GM13977 (cell line): ENCODE measurements around the gene SULT1A2.

Source experiments
- DNase-seq: peaks from one replicate; pipeline ENCODE4 v3.0.0; 2012; ENCODE audit warnings: low spot score
- in situ Hi-C: fragments of 300-500 bp; cut with MboI; formaldehyde crosslinking; loops from one replicate; pipeline ENCODE4 v1.12.0; 2022; ENCODE audit warnings: low sequenced_read_pairs, low pct_unique_long_range_greater_than_20kb, mixed read lengths, inconsistent platforms; ENCODE audit not compliant: unreplicated experiment
- TF ChIP-seq, protein P1 (sequence below): IDR thresholded peaks from 2 replicates; pipeline ENCODE4 v1.5.1; 2012; ENCODE audit warnings: mild to moderate bottlenecking, control low read depth; ENCODE audit not compliant: insufficient read depth; ENCODE audit errors: extremely low read depth, missing control alignments

The SULT1A2 gene

GRCh38 chr16:28563218-28563617, 33.6 kb downstream of the SULT1A2 start:
- in situ Hi-C loops, result no loop called here
- DNase-seq, result no peak
- TF ChIP-seq, protein P1, sequence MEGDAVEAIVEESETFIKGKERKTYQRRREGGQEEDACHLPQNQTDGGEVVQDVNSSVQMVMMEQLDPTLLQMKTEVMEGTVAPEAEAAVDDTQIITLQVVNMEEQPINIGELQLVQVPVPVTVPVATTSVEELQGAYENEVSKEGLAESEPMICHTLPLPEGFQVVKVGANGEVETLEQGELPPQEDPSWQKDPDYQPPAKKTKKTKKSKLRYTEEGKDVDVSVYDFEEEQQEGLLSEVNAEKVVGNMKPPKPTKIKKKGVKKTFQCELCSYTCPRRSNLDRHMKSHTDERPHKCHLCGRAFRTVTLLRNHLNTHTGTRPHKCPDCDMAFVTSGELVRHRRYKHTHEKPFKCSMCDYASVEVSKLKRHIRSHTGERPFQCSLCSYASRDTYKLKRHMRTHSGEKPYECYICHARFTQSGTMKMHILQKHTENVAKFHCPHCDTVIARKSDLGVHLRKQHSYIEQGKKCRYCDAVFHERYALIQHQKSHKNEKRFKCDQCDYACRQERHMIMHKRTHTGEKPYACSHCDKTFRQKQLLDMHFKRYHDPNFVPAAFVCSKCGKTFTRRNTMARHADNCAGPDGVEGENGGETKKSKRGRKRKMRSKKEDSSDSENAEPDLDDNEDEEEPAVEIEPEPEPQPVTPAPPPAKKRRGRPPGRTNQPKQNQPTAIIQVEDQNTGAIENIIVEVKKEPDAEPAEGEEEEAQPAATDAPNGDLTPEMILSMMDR, result no peak

DNA sequence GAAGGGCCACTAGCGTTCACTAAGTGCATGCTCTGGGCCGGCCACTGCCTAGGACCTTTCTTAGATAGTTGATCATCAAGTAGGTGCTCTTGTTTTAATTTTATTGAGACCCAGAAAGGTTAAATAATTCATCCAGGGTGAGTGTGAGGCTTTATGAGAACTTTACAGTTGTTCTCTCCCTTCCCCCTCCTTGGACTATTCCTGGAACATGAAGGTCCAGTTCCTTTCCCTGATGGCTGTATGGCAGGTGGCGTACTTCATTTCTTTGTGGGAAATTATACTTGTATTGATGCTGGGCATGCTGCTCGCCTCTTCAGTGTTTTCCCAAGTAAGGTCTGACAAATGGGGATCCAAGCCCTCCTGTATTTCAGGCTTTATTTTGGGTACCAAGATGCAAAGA, 34.7 kb downstream of the SULT1A2 start:
- DNase-seq, result no peak
- in situ Hi-C loops, result no loop called here
- TF ChIP-seq, protein P1, result no peak

DNA sequence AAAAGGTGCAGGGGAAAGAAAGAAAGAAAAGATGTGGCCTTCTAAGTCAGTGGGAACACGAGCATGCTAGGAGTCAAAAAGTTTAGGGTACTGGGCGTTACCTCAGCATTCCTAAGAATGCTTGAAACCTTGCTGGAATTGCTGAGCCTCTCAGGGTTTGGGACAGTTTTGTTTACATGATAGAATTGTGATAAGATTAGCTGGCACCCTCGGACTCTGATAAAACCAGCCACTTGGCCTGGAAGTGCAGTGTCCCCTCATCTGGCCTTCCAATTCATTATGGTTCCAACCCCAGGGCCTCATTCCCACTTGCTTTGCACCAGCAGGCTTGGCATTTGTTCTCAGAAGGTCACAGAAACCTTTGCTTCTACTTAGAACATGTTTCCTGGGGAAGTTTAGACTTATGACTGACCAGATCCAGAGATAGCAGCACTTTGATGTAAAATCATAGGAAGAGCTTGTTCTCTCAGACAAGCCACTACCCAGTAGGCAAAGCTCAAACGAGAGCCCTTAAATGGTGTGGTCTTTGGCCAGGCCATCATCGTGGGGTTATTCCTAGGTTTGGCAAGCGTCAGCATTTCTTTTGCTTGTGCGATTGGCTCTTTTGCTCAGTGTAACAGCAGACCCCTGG, 35.2 kb downstream of the SULT1A2 start:
- no peak for DNase-seq
- TF ChIP-seq, protein P1, result no peak
- in situ Hi-C loops, result no loop called here

- in situ Hi-C loops, result no loop called here
- TF ChIP-seq, protein P1, result no peak
- no peak for DNase-seq
Measured at GRCh38 chr16:28558456-28558855, 38.4 kb downstream of the SULT1A2 start.

DNA sequence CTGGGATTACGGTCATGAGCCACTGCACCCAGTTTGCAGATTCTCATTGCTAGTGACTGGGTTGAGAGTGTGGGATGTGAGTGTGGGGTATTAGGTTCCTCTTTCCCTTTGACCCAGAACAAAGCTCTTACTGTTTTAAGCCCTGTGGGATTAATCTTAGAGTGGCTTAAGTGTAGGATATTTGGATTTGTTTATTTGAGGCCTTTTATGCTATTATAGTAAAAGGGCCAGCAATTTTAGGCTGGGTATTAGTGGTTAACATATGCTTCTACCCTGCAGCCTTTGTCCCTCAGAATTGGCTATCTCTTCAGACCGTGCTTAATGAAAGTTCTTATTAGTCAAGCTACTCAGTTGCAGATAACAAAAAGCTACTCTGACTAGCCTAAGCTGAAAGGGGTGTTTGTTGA, 39.9 kb downstream of the SULT1A2 start:
- in situ Hi-C loops, result no loop called here
- no peak for DNase-seq
- TF ChIP-seq, protein P1, result no peak

DNA sequence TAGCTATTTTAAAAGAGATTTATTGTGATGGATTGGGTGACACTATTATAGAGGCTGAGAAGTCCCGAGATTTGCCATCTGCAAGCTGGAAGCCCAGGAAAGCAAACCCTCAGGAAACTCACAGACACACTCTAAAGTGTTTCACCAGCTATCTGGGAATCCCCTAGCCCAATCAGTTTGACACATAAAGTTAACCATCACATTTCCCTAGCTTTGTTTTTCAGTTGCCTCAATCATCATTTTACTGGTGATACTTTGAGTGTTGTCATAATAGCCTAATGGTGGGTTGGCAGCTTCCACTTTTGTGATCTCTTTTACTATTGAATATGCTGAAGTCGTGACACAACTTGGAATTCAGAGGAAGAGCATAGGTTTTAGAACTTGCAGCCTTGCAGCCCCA, 41.3 kb downstream of the SULT1A2 start:
- TF ChIP-seq, protein P1, result no peak
- in situ Hi-C loops, result no loop called here

More for the DNA sequence above, 41.3 kb downstream of the SULT1A2 start:
- DNase-seq, result no peak
